Activated CD8-positive, alpha-beta T cell treated with anti-CD3 and anti-CD28 coated beads for 36 hours (primary cell): ENCODE measurements around the gene AMOT. TPM values are rescaled to one million over a fixed set of nuclear protein-coding genes. Genes with fewer than 3 reads are reported as not detected.

ENCODE experiments used
- ATAC-seq: fragments of 200-7000 bp; cut with Tn5 transposase; one replicate; pipeline ENCODE4 v1.10.0; 2021; ENCODE audit warnings: mild to moderate bottlenecking, moderate library complexity
- CTCF ChIA-PET: fragments of 350-600 bp; sonication (Branson Sonifier 250); formaldehyde crosslinking; loops from one replicate; lab custom pipeline; 2021; ENCODE audit warnings: antibody characterized with exemption; lab: Charles Lee
- POLR2A ChIA-PET: fragments of 350-600 bp; sonication (Branson Sonifier 250); formaldehyde crosslinking; loops from one replicate; lab custom pipeline; 2021; ENCODE audit warnings: antibody characterized with exemption; lab: Charles Lee
- DNase-seq: peaks from one replicate; pipeline ENCODE4 v3.0.0-alpha.2; 2020
- H3K27ac Mint-ChIP-seq: one replicate; pipeline ENCODE4 v1.8.0; 2021; ENCODE audit warnings: mild to moderate bottlenecking, mixed read lengths
- H3K27me3 Mint-ChIP-seq: one replicate; pipeline ENCODE4 v1.8.0; 2021; ENCODE audit warnings: mixed read lengths
- H3K36me3 Mint-ChIP-seq: one replicate; pipeline ENCODE4 v1.8.0; 2021; ENCODE audit warnings: low read depth, mixed read lengths
- H3K4me1 Mint-ChIP-seq: one replicate; pipeline ENCODE4 v1.8.0; 2021; ENCODE audit warnings: low read depth, mixed read lengths
- H3K4me3 Mint-ChIP-seq: one replicate; pipeline ENCODE4 v1.8.0; 2021; ENCODE audit warnings: mild to moderate bottlenecking, moderate library complexity, mixed read lengths
- H3K9me3 Mint-ChIP-seq: one replicate; pipeline ENCODE4 v1.8.0; 2021; ENCODE audit warnings: mixed read lengths
- intact Hi-C: fragments of 100-400 bp; cut with micrococcal nuclease; formaldehyde crosslinking; loops from one replicate; pipeline ENCODE4 v1.10.0; 2022
- total RNA-seq, 2 experiments: library from RNA; stranded (reverse); gene quantifications; one replicate each; pipeline ENCODE4 v1.2.3, GENCODE V29; 2021
- TF ChIP-seq, protein P1 (sequence below): fragments of 200-600 bp; IDR thresholded peaks from one replicate; pipeline ENCODE4 v1.8.0; 2022; ENCODE audit warnings: antibody characterized with exemption, mild to moderate bottlenecking

AMOT gene
- total RNA-seq, 2 experiments from 2014 or later = 1.1 to 1.8 TPM

DNA sequence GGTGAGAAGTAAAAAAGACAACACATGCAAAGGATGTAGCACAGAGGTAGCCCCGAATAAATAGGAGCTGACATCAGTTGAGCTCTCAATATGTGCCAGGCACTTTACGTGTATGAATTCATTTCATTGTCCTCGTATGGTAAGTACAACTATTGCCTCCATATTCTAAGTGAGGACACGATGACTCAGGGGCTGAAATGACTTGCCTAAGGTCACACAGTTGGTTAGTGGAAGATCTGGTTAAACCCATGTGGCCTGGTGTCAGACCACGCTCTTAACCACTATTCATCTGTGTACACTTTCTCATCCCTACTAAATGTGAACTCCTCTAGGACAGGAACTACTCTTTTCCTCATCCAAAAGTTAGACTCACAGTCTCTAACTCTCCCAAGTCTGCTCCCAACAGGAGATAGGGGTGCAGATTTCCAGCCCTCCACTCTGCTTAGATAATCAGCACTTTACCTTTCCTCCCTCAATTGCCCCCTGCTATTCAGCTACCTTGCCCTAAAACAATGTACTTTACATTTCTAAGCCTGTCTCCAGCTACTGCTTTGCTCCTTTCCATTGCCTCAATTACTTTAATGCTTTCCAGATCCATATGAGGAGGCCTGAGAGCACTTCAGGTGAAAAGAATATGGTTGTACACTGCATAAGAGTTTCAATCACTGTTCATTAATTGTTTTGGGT is 102.1 kb downstream of the AMOT start:
- ChIA-PET POLR2A (no interaction called here), CTCF (no interaction called here)
- ATAC-seq (peak; percentile 47), DNase-seq (peak; percentile 54)
- Mint-ChIP-seq H3K36me3 (no peaks in the 10 kb centered on the region), H3K9me3 (no peaks in the 10 kb centered on the region), H3K27ac (no peak overlapping the region), H3K4me3 (no peak overlapping the region), H3K4me1 (peaks cover 10% of the 10 kb centered on the region), H3K27me3 (peaks cover 7% of the 10 kb centered on the region)
- intact Hi-C loops = no loop called here
- TF ChIP-seq, protein P1, sequence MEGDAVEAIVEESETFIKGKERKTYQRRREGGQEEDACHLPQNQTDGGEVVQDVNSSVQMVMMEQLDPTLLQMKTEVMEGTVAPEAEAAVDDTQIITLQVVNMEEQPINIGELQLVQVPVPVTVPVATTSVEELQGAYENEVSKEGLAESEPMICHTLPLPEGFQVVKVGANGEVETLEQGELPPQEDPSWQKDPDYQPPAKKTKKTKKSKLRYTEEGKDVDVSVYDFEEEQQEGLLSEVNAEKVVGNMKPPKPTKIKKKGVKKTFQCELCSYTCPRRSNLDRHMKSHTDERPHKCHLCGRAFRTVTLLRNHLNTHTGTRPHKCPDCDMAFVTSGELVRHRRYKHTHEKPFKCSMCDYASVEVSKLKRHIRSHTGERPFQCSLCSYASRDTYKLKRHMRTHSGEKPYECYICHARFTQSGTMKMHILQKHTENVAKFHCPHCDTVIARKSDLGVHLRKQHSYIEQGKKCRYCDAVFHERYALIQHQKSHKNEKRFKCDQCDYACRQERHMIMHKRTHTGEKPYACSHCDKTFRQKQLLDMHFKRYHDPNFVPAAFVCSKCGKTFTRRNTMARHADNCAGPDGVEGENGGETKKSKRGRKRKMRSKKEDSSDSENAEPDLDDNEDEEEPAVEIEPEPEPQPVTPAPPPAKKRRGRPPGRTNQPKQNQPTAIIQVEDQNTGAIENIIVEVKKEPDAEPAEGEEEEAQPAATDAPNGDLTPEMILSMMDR = no peak

GRCh38 chrX:112736310-112736709 is 104.3 kb downstream of the AMOT start:
- Mint-ChIP-seq H3K27me3 (peaks cover 7% of the 10 kb centered on the region), H3K4me1 (peaks cover 10% of the 10 kb centered on the region), H3K4me3 (no peak overlapping the region), H3K27ac (no peak overlapping the region), H3K9me3 (no peaks in the 10 kb centered on the region), H3K36me3 (no peaks in the 10 kb centered on the region)
- ATAC-seq (no peak), DNase-seq (no peak)
- intact Hi-C loops = no loop called here
- ChIA-PET POLR2A (no interaction called here), CTCF (no interaction called here)
- TF ChIP-seq, protein P1 = no peak

DNA sequence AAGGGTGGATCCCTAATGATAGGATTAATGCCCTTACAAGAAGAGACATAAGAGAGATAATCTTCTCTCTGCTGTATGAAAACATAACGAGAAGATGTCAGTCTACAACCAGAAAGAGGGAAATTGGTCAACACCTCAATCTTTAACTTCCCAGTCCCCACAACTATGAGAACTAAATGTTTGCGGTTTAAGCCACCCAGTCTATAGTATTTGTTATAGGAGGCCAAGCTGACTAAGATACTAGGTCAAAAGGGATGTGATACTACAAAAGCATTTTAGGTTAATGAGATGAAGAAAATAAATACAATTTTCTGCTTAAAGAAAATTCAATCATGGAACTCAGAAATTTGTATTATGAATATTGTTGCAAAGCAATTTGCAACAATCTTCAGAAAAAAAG is 105.5 kb downstream of the AMOT start:
- DNase-seq = no peak
- Mint-ChIP-seq H3K9me3 (no peaks in the 10 kb centered on the region), H3K4me1 (peaks cover 10% of the 10 kb centered on the region), H3K4me3 (no peak overlapping the region), H3K27ac (no peak overlapping the region), H3K36me3 (no peaks in the 10 kb centered on the region), H3K27me3 (peaks cover 7% of the 10 kb centered on the region)
- ChIA-PET CTCF (no interaction called here), POLR2A (no interaction called here)
- TF ChIP-seq, protein P1 = no peak
- intact Hi-C loops = no loop called here
- no peak for ATAC-seq

GRCh38 chrX:112734290-112734689 is 106.3 kb downstream of the AMOT start:
- peaks cover 8% of the 10 kb centered on the region for H3K4me1 Mint-ChIP-seq
- peaks cover 7% of the 10 kb centered on the region for H3K27me3 Mint-ChIP-seq
- ATAC-seq = no peak
- no peak for DNase-seq
- TF ChIP-seq, protein P1 = no peak
- intact Hi-C loops = no loop called here
- ChIA-PET POLR2A (no interaction called here), CTCF (no interaction called here)
- H3K9me3 Mint-ChIP-seq = no peaks in the 10 kb centered on the region
- H3K36me3 Mint-ChIP-seq = no peaks in the 10 kb centered on the region
- H3K27ac Mint-ChIP-seq = no peak overlapping the region
- H3K4me3 Mint-ChIP-seq = no peak overlapping the region

- ATAC-seq (no peak), DNase-seq (no peak)
- ChIA-PET CTCF (interaction anchor here (1.3 kb wide), 1 partner anchor 10 kb away, joined by 3 read pairs; no protein-coding TSS in a partner anchor), POLR2A (no interaction called here)
- TF ChIP-seq, protein P1 = peak; percentile 40
- peaks cover 3% of the 10 kb centered on the region for H3K4me1 Mint-ChIP-seq
- H3K27me3 Mint-ChIP-seq = peaks cover 6% of the 10 kb centered on the region
- intact Hi-C loops = no loop called here
- H3K4me3 Mint-ChIP-seq = no peak overlapping the region
- H3K9me3 Mint-ChIP-seq = no peaks in the 10 kb centered on the region
- no peak overlapping the region for H3K27ac Mint-ChIP-seq
- H3K36me3 Mint-ChIP-seq = no peaks in the 10 kb centered on the region
These were observed 108.8 kb downstream of the AMOT start for GRCh38 chrX:112731793-112732192.

Other genes starting within 250 kb of the AMOT start
- gene LHFPL1, start 160.9 kb downstream of the AMOT start, total RNA-seq = 1 to 10 TPM in 1 of 2 experiments, under 1 TPM in 1; 0.68 to 1.0 TPM